Stomach smooth muscle (tissue), 2 donors: ENCODE results near the gene GPC1.

Source experiments
- H3K27ac ChIP-seq: one replicate; pipeline ENCODE4 v1.7.0; 2013; ENCODE audit warnings: mild to moderate bottlenecking, low read length, inconsistent platforms
- H3K27me3 ChIP-seq, 2 donors: one replicate each; pipeline ENCODE4 v1.7.0; 2013; ENCODE audit warnings: low read length in 2 of 2; ENCODE audit not compliant: insufficient read depth in 2 of 2, control insufficient read depth in 1 of 2
- H3K36me3 ChIP-seq, 2 donors: one replicate each; pipeline ENCODE4 v1.7.0; 2013; ENCODE audit warnings: low read length in 2 of 2; ENCODE audit not compliant: control insufficient read depth in 2 of 2, insufficient read depth in 2 of 2
- H3K4me1 ChIP-seq: one replicate; pipeline ENCODE4 v1.7.0; 2013; ENCODE audit warnings: low read length; ENCODE audit not compliant: control insufficient read depth, insufficient read depth
- H3K4me3 ChIP-seq, 2 donors: one replicate each; pipeline ENCODE4 v1.7.0; 2013; ENCODE audit warnings: low read length in 2 of 2
- H3K9ac ChIP-seq, 2 donors: one replicate each; pipeline ENCODE4 v1.7.0; 2013; ENCODE audit warnings: low read length in 2 of 2, mild to moderate bottlenecking in 1 of 2
- H3K9me3 ChIP-seq, 2 donors: one replicate each; pipeline ENCODE4 v1.7.0; 2013; ENCODE audit warnings: low read length in 2 of 2; ENCODE audit not compliant: control insufficient read depth in 2 of 2
- donor health status: healthy.
- donor health status: Pancreatic carcinoma.

Gene GPC1

GRCh38 chr2:240405684-240406313 lies 29.7 kb upstream of the GPC1 start:
- Histone ChIP-seq H3K9me3 (no peaks in the 10 kb centered on the region), H3K36me3 (no peaks in the 10 kb centered on the region), H3K4me3 (no peak overlapping the region), H3K27ac (no peak overlapping the region), H3K9ac (no peak overlapping the region), H3K27me3 (no peaks in the 10 kb centered on the region), H3K4me1 (no peaks in the 10 kb centered on the region)

DNA sequence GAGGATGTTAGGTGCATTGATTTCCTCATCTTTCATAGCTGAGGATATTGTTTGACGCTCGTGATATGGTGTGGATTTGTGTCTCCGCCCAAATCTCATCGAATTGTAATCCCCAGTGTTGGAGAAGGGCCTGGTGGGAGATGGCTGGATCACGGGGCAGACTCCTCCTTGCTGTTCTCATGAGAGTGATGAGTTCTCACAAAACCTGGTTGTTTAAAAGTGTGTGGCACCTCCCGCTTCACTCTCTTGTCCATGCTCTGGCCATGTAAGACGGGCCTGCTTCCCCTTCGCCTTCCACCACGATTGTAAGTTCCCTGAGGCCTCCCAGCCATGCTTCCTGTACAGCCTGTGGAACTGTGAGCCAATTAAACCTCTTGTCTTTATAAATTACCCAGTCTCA lies 28.4 kb upstream of the GPC1 start:
- no peaks in the 10 kb centered on the region for H3K36me3 ChIP-seq
- H3K27ac ChIP-seq: no peak overlapping the region
- H3K4me1 ChIP-seq: no peaks in the 10 kb centered on the region
- H3K4me3 ChIP-seq: no peak overlapping the region
- H3K27me3 ChIP-seq: no peaks in the 10 kb centered on the region
- no peaks in the 10 kb centered on the region for H3K9me3 ChIP-seq
- H3K9ac ChIP-seq: no peak overlapping the region

DNA sequence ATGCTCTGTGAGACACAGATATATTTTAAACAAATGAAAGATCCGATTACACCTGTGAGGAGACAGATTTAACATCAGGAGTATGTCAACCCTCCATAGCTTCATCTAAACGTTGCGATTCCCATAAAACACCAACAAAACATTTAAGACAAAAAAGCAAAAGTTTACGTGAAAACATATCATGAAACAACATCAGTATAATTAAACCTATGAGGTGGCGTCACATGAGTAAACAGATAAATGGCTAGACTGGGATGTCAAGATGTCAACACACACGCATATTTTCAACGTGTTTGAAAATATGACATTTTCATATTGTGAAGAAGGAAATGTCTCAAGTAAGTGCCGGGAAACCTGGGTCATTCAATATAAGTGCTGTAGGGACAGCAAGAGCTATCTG lies 25.5 kb upstream of the GPC1 start:
- Histone ChIP-seq H3K4me1 (no peaks in the 10 kb centered on the region), H3K9me3 (no peaks in the 10 kb centered on the region)

GRCh38 chr2:240410808-240411207 lies 24.7 kb upstream of the GPC1 start:
- H3K4me3 ChIP-seq: no peak overlapping the region
- H3K27me3 ChIP-seq: no peaks in the 10 kb centered on the region
- no peaks in the 10 kb centered on the region for H3K4me1 ChIP-seq

More for the DNA sequence above, 25.5 kb upstream of the GPC1 start:
- Histone ChIP-seq H3K4me3 (no peak overlapping the region), H3K36me3 (no peaks in the 10 kb centered on the region), H3K27ac (no peak overlapping the region), H3K9ac (no peak overlapping the region), H3K27me3 (no peaks in the 10 kb centered on the region)

GRCh38 chr2:240411261-240412160 lies 24.0 kb upstream of the GPC1 start:
- Histone ChIP-seq H3K4me3 (no peak overlapping the region), H3K36me3 (no peaks in the 10 kb centered on the region), H3K4me1 (no peaks in the 10 kb centered on the region)

More at GRCh38 chr2:240410808-240411207, 24.7 kb upstream of the GPC1 start:
- Histone ChIP-seq H3K36me3 (no peaks in the 10 kb centered on the region), H3K27ac (no peak overlapping the region), H3K9me3 (no peaks in the 10 kb centered on the region), H3K9ac (no peak overlapping the region)

DNA sequence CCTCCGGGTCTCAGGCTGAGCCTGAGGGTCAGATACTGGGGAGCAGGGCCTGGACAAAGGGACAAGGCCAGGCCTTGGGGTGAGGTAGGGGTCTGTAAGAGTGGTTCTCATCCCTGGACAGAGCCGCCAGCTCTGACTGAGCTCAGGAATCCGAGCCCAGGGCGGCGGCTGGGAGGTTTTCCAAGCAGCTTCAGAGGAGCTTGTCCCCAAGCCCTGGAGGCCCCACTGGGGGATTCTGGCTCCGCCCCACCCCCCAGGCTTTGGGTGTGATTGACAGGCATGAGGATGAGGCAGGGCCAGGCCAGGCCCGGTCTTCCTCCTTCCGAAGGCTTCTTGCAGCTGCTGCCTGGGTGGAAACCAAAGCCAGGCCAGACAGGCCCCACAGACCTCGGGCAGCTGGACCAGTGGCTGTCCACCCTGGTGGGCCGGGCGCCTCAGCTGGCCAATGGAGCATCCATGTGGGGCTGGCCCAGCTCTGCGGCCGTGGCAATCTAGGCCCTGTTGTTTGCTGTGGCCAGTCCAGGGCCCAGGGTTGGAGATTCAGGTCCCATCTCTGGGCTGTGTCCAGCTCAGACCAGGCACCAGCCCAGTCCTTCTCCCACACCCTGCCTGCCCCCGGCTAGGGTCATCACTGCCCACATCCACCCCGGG lies 23.1 kb upstream of the GPC1 start:
- Histone ChIP-seq H3K9ac (no peak overlapping the region), H3K36me3 (no peaks in the 10 kb centered on the region), H3K4me1 (no peaks in the 10 kb centered on the region), H3K27ac (no peak overlapping the region), H3K4me3 (no peak overlapping the region), H3K9me3 (no peaks in the 10 kb centered on the region), H3K27me3 (no peaks in the 10 kb centered on the region)

More at GRCh38 chr2:240411261-240412160, 24.0 kb upstream of the GPC1 start:
- Histone ChIP-seq H3K27ac (no peak overlapping the region), H3K9me3 (no peaks in the 10 kb centered on the region), H3K27me3 (no peaks in the 10 kb centered on the region), H3K9ac (no peak overlapping the region)

- Histone ChIP-seq H3K9ac (no peak overlapping the region), H3K4me3 (no peak overlapping the region), H3K9me3 (no peaks in the 10 kb centered on the region), H3K36me3 (no peaks in the 10 kb centered on the region), H3K4me1 (no peaks in the 10 kb centered on the region), H3K27ac (no peak overlapping the region), H3K27me3 (no peaks in the 10 kb centered on the region)
Observed at GRCh38 chr2:240412975-240413812, 22.3 kb upstream of the GPC1 start.

DNA sequence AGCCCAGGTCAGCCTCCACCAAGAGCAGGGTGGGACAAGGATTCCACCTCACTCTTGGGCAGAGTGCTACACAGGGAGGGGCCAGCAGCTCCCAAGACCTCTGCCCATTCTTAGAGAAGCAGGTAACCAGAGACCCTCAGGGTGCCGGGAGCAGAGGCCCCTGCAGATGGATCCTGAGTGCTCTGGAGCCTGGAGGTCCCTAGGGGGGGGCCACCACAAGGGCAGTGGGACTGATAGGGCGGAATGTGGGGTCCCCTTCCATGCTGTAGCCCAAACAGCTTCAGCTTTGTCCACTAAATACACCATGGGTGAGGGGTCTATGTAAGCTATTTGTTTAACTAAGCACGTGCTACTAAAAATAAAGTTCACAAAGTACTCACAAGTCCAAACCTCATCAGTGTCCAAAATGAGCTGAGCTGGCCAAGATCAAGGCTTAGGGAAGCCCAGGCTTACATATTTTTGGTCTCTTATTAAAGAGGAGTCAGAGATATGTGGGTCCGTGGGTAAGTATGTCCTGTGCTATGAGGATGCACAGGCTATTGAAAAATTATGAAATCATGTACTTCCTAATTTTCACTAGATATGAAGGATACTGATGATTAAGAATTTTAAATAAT lies 21.5 kb upstream of the GPC1 start:
- peaks cover 0 to 7% of the 10 kb centered on the region in 2 donors for H3K9me3 ChIP-seq
- no peak overlapping the region for H3K4me3 ChIP-seq
- no peaks in the 10 kb centered on the region for H3K27me3 ChIP-seq
- no peaks in the 10 kb centered on the region for H3K36me3 ChIP-seq
- no peak overlapping the region for H3K27ac ChIP-seq
- no peak overlapping the region for H3K9ac ChIP-seq
- no peaks in the 10 kb centered on the region for H3K4me1 ChIP-seq

GRCh38 chr2:240416821-240417220 lies 18.6 kb upstream of the GPC1 start:
- peaks cover 0 to 14% of the 10 kb centered on the region in 2 donors for H3K9me3 ChIP-seq
- H3K27ac ChIP-seq: no peak overlapping the region
- H3K36me3 ChIP-seq: no peaks in the 10 kb centered on the region
- H3K27me3 ChIP-seq: no peaks in the 10 kb centered on the region
- no peak overlapping the region for H3K4me3 ChIP-seq
- H3K9ac ChIP-seq: no peak overlapping the region
- H3K4me1 ChIP-seq: no peaks in the 10 kb centered on the region

DNA sequence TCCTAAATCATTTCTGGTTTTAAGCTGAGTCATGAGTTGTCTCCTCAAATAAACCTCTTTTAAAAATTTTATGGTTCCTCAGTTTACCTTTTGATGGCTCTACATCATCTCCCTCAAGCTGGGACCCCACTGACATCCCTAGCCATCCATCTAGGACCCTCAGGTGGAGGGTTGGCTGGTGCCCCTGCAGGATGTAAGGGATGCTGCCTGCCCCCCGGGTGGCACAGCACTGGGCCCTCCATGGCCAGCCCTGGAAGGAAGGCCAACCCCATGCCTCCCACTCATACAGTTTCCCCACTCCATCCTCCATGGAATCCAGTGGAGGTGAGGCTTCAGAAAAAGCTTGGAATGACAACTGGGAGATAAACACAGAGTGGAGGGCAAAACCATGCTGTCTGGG lies 17.2 kb upstream of the GPC1 start:
- Histone ChIP-seq H3K36me3 (no peaks in the 10 kb centered on the region), H3K4me3 (no peak overlapping the region), H3K9ac (no peak overlapping the region), H3K27ac (no peak overlapping the region), H3K27me3 (no peaks in the 10 kb centered on the region), H3K4me1 (no peaks in the 10 kb centered on the region), H3K9me3 (peaks cover 0 to 14% of the 10 kb centered on the region in 2 donors)
